ENCODE data around the gene HNF4A.

GRCh38 chr20:44392088-44392775 is 36.7 kb downstream of the HNF4A start:
- no peak for TF ChIP-seq ZNF274 (IDR thresholded peaks at IDR 0.05; ENCODE audit: low read depth, low read length)
- TF ChIP-seq YY1 (IDR thresholded peaks at IDR 0.05; ENCODE audit: insufficient read depth, insufficient read length): no peak
- TF ChIP-seq SUZ12 (IDR thresholded peaks at IDR 0.05; ENCODE audit: extremely low read depth, insufficient read depth, insufficient read length): no peak

All from NT2/D1 (cell line).